ENCODE data around the gene GPR153.
"Not testable (repeated sequence)": the region's sequence is repeated elsewhere in the genome, so short reads cannot be mapped to it uniquely, and the experiment has no call there.

The GPR153 gene

DNA sequence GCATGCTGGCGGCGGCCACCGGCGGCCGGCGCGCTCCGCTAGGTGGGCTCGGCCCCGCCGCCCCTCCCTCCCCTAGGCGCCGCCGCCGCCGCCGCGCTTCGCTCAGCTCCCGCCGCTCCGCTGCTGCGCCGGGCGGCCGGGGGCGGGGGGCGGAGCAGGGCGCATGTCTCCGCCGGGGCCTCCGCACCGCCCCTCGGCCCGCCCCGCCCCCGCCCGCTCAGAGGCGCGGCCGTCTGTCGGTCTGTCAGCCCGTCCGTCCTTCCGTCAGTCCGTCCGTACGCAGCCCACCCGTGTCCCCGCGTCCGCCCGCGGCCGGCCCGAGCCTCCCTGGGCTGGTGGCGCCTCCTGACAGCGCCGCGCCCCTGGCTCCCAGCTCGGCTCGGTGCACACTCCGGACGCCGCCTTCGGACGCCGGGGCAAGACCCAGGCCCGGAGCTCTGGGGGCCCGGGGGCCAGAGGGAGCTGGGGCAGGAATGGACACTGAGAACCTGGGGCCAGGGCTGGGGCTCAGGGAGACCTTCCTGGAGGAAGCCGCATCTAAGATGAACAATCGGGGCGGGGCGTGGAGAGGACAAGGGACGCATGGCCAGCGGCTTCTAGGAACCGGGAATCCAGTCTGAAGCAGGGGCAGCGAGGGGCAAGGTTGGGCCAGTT, at the start of gene GPR153:
Gene GPR153 (minus strand): TSS at position 138 of the 654 bp plus-strand sequence. CDS start 6,193 bp downstream, outside the sequence.
- peak; percentile 33 to 47 for DNase-seq

DNA sequence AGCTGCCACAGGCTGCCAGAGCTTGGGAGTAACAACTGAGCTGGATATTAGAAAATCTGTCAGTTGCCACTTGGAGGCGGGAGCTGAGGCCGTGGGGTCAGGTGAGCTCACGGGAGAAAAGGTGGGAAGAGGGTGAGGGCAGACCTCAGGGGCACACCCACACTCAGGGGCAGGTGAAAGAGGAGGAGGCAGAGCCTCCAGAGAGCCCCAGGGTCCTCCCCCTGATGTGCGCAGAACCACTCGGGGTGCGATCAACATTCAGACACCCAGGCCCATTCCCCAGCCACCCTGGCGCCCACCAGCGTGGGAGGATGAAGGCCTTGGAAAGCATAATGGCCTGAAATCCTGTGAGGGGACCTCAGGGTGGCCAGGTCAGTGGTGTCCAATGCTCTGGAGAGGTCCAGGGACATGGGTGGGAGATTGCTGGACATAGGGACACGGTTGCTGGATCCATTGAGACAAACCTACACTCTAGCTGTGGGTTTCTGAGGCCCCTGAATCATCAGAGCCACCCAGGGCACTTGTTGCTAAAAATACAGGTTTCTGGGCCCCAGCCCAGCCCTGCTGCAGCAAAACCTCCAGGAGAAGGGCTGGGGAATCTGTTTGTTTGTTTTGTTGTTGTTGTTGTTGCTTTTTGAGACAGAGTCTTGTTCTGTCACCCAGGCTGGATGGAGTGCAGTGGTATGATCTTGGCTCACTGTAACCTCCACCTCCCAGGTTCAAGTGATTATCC, 49.4 kb upstream of the GPR153 start:
- DNase-seq: no peak

GRCh38 chr1:6309564-6309963, 48.7 kb upstream of the GPR153 start:
- no peak for DNase-seq

- no peak for DNase-seq
These were observed 47.6 kb upstream of the GPR153 start for GRCh38 chr1:6308449-6308848.

GRCh38 chr1:6307682-6308081, 46.8 kb upstream of the GPR153 start:
- DNase-seq: not testable (repeated sequence)

GRCh38 chr1:6307099-6307498, 46.2 kb upstream of the GPR153 start:
- DNase-seq: no peak

GRCh38 chr1:6303397-6304012, 42.6 kb upstream of the GPR153 start:
- no peak for DNase-seq

DNA sequence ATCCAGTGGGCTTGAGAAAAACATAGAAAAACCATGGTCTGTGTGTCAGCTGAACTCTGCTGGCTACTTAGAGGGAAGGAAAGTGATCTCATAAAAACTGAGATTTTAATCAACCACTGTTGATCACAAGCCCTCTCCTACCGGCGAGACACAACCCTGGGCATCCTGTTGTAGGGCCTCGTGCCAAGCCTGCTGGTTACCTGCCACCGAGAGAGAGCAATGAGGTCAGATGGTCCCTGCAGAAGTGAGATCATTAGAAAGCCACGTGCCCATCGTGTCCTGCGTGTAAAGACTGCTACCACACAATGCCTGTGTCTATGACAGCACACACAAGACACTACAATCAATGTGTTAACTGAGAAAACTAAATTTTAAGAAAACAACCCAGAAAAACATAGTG, 41.7 kb upstream of the GPR153 start:
- no peak for DNase-seq

GRCh38 chr1:6301526-6301925, 40.6 kb upstream of the GPR153 start:
- no peak for DNase-seq

DNA sequence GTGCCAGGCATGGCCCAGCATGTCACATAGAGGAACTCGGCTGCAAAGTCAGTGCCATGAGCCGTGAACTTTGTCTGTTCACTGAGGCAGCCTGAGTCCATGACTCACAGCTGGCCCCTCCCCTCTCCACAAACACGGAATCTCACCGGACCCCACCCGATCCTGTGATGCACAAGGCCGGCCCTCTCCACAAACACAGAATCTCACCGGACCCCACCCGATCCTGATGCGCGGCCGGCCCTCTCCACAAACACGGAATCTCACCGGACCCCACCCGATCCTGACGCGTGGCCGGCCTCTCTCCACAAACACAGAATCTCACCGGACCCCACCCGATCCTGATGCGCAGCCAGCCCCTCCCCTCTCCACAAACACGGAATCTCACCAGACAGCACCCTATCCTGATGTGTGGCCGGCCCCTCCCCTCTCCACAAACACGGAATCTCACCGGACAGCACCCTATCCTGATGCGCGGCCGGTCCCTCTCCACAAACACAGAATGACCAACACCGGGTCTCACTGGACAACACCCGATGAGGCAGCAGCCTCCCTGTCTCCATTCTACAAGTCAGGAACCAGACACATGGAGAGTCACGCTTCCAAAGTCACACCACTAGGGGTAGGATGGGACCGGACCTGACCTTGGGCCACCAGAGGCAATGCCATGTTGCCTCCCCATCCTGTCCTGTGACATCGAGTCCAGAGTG, 39.6 kb upstream of the GPR153 start:
- DNase-seq: no peak

- DNase-seq: no peak
These were observed 38.8 kb upstream of the GPR153 start for GRCh38 chr1:6299557-6300165.

DNA sequence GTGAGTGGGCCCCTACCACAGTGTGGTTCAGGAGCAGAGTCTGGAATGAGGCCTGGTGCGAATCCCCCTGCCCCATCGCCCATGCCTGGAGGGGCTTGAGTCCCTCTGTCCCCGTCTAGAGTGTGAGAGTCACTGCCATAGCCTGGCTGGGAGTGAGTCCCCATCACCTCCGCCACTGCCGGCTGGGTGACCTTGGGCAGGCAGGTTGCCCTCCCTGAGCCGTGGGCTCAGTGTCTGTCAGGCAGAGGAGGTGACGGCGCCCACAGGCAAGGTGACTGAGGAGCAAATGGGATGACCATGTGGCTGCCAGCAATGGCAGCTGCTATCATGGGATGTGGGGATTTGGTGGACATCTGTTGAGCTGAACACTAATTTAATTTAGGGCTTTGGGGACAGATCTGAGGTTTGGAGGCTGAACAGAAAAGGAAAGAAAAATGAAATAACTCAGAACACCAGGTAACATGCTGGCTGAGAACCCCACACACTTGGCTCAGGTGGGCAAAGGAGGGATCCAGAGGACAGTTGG, 38.1 kb upstream of the GPR153 start:
- no peak for DNase-seq

DNA sequence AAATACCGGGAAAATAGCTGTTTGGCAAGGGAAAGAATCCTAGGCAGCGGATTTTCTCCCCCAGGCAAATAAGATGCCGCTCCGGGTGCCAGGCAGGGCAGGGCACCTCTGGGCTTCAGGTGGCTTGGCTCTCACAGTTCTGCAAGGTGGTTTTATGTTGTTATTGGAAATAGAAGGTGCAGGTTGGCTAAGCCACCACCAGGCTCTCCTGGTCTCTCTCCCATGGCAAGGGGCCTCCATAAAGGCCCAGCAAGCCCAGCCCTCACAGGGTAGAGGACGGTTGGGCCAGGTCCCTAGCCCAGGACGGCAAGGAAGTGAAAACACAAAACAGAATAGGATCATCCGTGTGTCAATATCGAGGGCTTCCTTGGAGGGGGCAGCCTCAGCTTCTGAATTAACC, 37.6 kb upstream of the GPR153 start:
- DNase-seq: no peak

DNA sequence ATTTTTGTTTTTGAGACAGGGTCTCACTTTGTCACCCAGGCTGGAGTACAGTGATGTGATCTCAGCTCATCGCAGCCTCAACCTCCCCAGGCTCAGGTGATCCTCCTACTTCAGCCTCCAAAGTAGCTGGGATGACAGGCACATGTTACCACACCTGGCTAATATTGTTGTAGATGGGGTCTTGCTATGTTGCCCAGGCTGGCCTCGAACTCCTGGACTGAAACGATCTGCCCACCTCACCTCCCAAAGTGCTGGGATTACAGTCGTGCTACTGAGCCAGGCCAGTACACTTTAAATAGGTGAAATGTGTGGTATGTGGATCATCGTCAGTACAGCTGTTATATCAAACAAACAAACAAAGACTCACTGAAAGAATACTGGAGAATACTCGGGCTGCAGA, 35.0 kb upstream of the GPR153 start:
- DNase-seq: no peak

DNA sequence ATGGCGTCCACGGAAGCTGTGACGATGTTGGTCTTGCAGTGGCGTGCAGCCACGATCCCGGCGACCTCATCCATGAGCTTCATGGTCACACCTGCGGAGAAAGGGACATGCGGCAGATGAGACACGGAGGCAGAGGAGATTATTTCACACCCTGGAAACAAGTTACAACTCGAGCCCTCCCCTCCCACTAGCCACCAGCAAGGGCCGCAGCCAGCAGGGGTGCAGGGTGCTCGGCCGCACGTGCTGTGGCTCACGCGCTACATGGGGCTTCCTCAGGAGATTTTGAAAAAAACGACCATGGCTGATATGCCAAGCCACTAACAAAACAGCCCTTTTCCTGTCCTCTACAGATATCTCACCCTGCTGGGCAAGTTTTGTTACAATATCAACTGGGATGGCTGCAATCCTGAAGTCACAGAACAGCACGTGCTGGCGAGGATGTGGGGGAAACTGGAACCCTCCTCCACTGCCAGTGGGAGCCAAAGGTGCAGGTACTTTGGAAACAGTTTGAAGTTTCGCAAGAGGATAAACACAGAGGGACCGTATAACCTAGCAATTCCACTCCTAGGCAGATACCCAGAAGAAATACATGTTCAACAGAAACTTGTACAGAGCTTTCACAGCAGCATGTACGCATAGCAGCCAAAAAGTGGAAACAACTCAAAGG, 34.1 kb upstream of the GPR153 start:
- DNase-seq: peak in 1 of 2 donors; percentile 4

GRCh38 chr1:6294080-6294889, 33.4 kb upstream of the GPR153 start:
- DNase-seq: peak in 1 of 2 donors; percentile 31

DNA sequence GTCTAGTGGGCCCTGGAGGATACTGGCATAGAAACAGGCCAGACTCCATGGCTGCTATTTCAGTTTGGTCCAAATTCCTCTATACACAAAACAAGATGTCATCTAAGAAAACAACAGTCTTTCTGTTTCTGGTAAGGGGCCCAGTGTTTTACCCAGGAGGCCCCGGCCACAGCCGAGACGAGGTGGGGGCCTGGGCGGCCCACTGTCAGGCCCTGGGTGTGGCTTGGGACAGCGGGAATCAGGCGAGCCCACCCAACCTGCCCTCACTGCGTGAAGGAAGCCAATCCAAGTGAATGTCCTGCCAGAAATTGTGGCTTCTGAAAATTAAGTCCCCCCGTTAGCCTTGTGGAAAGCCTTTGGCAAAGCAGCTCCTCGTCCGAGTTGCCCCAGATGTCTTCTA, 31.2 kb upstream of the GPR153 start:
- DNase-seq: no peak

DNA sequence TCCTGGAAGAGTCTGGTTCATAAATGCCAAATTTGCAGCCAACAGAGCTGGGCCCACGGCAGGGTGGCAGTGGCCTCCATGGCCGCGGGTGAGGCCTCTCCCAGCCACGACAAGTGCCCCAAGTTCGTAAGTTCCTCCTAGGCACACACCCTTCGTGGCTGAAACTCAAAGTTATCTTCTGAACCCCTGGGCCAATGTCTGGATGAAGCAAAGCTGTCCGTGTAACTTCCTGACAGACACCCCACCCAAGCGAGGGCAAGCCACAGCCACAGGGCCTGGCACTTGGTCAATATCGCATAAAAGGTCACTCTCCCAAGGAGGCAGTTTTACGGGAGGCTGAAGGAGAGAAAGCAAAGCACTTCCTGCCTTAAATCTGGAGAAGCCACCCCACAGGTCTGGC, 27.8 kb upstream of the GPR153 start:
- no peak for DNase-seq

- no peak for DNase-seq
These were observed 27.1 kb upstream of the GPR153 start for GRCh38 chr1:6288026-6288425.

- no peak for DNase-seq
These were observed 26.6 kb upstream of the GPR153 start for GRCh38 chr1:6287431-6287886.

GRCh38 chr1:6287029-6287428, 26.1 kb upstream of the GPR153 start:
- DNase-seq: no peak

Data from CD4-positive, alpha-beta T cell treated with Interleukin-1 beta for 1 hour (primary cell).